ENCODE results near the gene VDAC2. TPM values are rescaled to one million over a fixed set of nuclear protein-coding genes. Genes with fewer than 3 reads are reported as not detected.

Gene VDAC2
- total RNA-seq, 1 donor from 2014 or later = 204 TPM

- H3K36me3 Mint-ChIP-seq = peaks cover 55% of the 10 kb centered on the region
- H3K27ac Mint-ChIP-seq = peak overlapping the region; percentile 96
- H3K4me1 Mint-ChIP-seq (ENCODE audit: unreplicated experiment) = peaks cover 46% of the 10 kb centered on the region
- no peak overlapping the region for H3K4me3 Mint-ChIP-seq
- DNase-seq (ENCODE audit: extremely low spot score, unreplicated experiment) = no peak
- TF ChIP-seq CTCF (conservative IDR thresholded peaks at IDR 0.05) = no peak
- H3K9me3 Mint-ChIP-seq = no peaks in the 10 kb centered on the region
- no peaks in the 10 kb centered on the region for H3K27me3 Mint-ChIP-seq
These were observed 12.9 kb downstream of the VDAC2 start for GRCh38 chr10:75223507-75223906.

GRCh38 chr10:75226095-75226494 lies 15.5 kb downstream of the VDAC2 start:
- TF ChIP-seq CTCF (conservative IDR thresholded peaks at IDR 0.05) = no peak
- peaks cover 59% of the 10 kb centered on the region for H3K36me3 Mint-ChIP-seq
- DNase-seq (ENCODE audit: extremely low spot score, unreplicated experiment) = no peak
- H3K27ac Mint-ChIP-seq = peak overlapping the region; percentile 96
- H3K4me1 Mint-ChIP-seq (ENCODE audit: unreplicated experiment) = peaks cover 52% of the 10 kb centered on the region
- peak overlapping the region; percentile 62 for H3K4me3 Mint-ChIP-seq
- H3K27me3 Mint-ChIP-seq = no peaks in the 10 kb centered on the region
- H3K9me3 Mint-ChIP-seq = no peaks in the 10 kb centered on the region

GRCh38 chr10:75226656-75227055 lies 16.1 kb downstream of the VDAC2 start:
- Mint-ChIP-seq H3K27ac (peak overlapping the region; percentile 96), H3K4me1 (ENCODE audit: unreplicated experiment) (peaks cover 52% of the 10 kb centered on the region), H3K9me3 (no peaks in the 10 kb centered on the region), H3K4me3 (peak overlapping the region; percentile 13), H3K36me3 (peaks cover 61% of the 10 kb centered on the region), H3K27me3 (no peaks in the 10 kb centered on the region)
- no peak for DNase-seq (ENCODE audit: extremely low spot score, unreplicated experiment)
- TF ChIP-seq CTCF (conservative IDR thresholded peaks at IDR 0.05) = no peak

GRCh38 chr10:75228278-75228677 lies 17.7 kb downstream of the VDAC2 start:
- TF ChIP-seq CTCF (conservative IDR thresholded peaks at IDR 0.05) = no peak
- Mint-ChIP-seq H3K27ac (peak overlapping the region; percentile 67), H3K9me3 (no peaks in the 10 kb centered on the region), H3K4me1 (ENCODE audit: unreplicated experiment) (peaks cover 44% of the 10 kb centered on the region), H3K4me3 (no peak overlapping the region), H3K36me3 (peaks cover 63% of the 10 kb centered on the region), H3K27me3 (no peaks in the 10 kb centered on the region)
- DNase-seq (ENCODE audit: extremely low spot score, unreplicated experiment) = no peak

GRCh38 chr10:75228834-75229233 lies 18.2 kb downstream of the VDAC2 start:
- peak overlapping the region; percentile 67 for H3K27ac Mint-ChIP-seq
- no peak overlapping the region for H3K4me3 Mint-ChIP-seq
- H3K9me3 Mint-ChIP-seq = no peaks in the 10 kb centered on the region
- TF ChIP-seq CTCF (conservative IDR thresholded peaks at IDR 0.05) = no peak
- DNase-seq (ENCODE audit: extremely low spot score, unreplicated experiment) = no peak
- H3K36me3 Mint-ChIP-seq = peaks cover 60% of the 10 kb centered on the region
- peaks cover 41% of the 10 kb centered on the region for H3K4me1 Mint-ChIP-seq (ENCODE audit: unreplicated experiment)
- no peaks in the 10 kb centered on the region for H3K27me3 Mint-ChIP-seq

GRCh38 chr10:75229971-75230370 lies 19.4 kb downstream of the VDAC2 start:
- Mint-ChIP-seq H3K27me3 (no peaks in the 10 kb centered on the region), H3K9me3 (no peaks in the 10 kb centered on the region), H3K4me1 (ENCODE audit: unreplicated experiment) (peaks cover 30% of the 10 kb centered on the region), H3K4me3 (no peak overlapping the region), H3K27ac (peak overlapping the region; percentile 67), H3K36me3 (peaks cover 51% of the 10 kb centered on the region)
- TF ChIP-seq CTCF (conservative IDR thresholded peaks at IDR 0.05) = no peak
- DNase-seq (ENCODE audit: extremely low spot score, unreplicated experiment) = no peak
